GM18517 (cell line): ENCODE data around the gene SLC5A8.
"Not testable (repeated sequence)": the region's sequence is repeated elsewhere in the genome, so short reads cannot be mapped to it uniquely, and the experiment has no call there.

Experiments
- ATAC-seq: cut with Tn5 transposase; IDR thresholded peaks from one replicate; pipeline ENCODE4 v1.9.1; 2021; ENCODE audit warnings: mild to moderate bottlenecking, moderate library complexity; ENCODE audit not compliant: unreplicated experiment

SLC5A8 gene

GRCh38 chr12:101173197-101173749 is 36.8 kb downstream of the SLC5A8 start:
- ATAC-seq: no peak

- ATAC-seq: no peak
These were observed 37.7 kb downstream of the SLC5A8 start for GRCh38 chr12:101172316-101172715.

- no peak for ATAC-seq
These were observed 42.0 kb downstream of the SLC5A8 start for GRCh38 chr12:101168001-101168400.

GRCh38 chr12:101166866-101167265 is 43.2 kb downstream of the SLC5A8 start:
- ATAC-seq: no peak

- no peak for ATAC-seq
These were observed 44.7 kb downstream of the SLC5A8 start for GRCh38 chr12:101165319-101165718.

GRCh38 chr12:101145777-101146431 is 64.1 kb downstream of the SLC5A8 start:
- not testable (repeated sequence) for ATAC-seq

- no peak for ATAC-seq
These were observed 82.4 kb downstream of the SLC5A8 start for GRCh38 chr12:101127521-101128219.

GRCh38 chr12:101117842-101118241 is 92.2 kb downstream of the SLC5A8 start:
- no peak for ATAC-seq

- ATAC-seq: no peak
These were observed 93.1 kb downstream of the SLC5A8 start for GRCh38 chr12:101116911-101117310.

GRCh38 chr12:101115326-101115725 is 94.7 kb downstream of the SLC5A8 start:
- no peak for ATAC-seq

GRCh38 chr12:101111441-101111840 is 98.6 kb downstream of the SLC5A8 start:
- no peak for ATAC-seq

- no peak for ATAC-seq
These were observed 99.2 kb downstream of the SLC5A8 start for GRCh38 chr12:101110866-101111265.

GRCh38 chr12:101108130-101108529 is 101.9 kb downstream of the SLC5A8 start:
- no peak for ATAC-seq

GRCh38 chr12:101107032-101107763 is 102.8 kb downstream of the SLC5A8 start:
- ATAC-seq: no peak
